Breast epithelium (tissue), 4 donors: ENCODE results near the gene GTF2F2. TPM values are rescaled to one million over a fixed set of nuclear protein-coding genes. Genes with fewer than 3 reads are reported as not detected.
A peak's percentile ranks its signal among the peaks of the same experiment; 100 is the strongest.

Experiments used
- DNase-seq, 2 donors: peaks; one replicate each; pipeline ENCODE4 v3.0.0-alpha.2; 2019; ENCODE audit warnings: low spot score in 2 of 2
- H3K27ac ChIP-seq, 2 donors: fragments of 200-600 bp; sonication (generic) in 1 of 2; one replicate each; pipeline ENCODE4 v1.5.1; 2016 to 2019; ENCODE audit warnings: mild to moderate bottlenecking in 1 of 2
- H3K27me3 ChIP-seq, 2 donors: fragments of 200-600 bp; sonication (generic) in 1 of 2; one replicate each; pipeline versions ENCODE4 v1.5.1 to v1.6.0; 2017 to 2019; ENCODE audit warnings: control low read depth in 1 of 2, mild to moderate bottlenecking in 1 of 2
- H3K36me3 ChIP-seq: fragments of 200-600 bp; one replicate; pipeline ENCODE4 v1.5.1; 2019
- H3K4me1 ChIP-seq, 2 donors: fragments of 200-600 bp; sonication (generic); one replicate each; pipeline ENCODE4 v1.5.1; 2016 to 2019; ENCODE audit warnings: control low read depth in 1 of 2
- H3K4me3 ChIP-seq, 3 donors: fragments of 200-600 bp; sonication (generic); 1 replicate in 2 of 3; 2 replicates in 1 of 3; pipeline ENCODE4 v1.5.1; 2016 to 2019; ENCODE audit warnings: mild to moderate bottlenecking in 3 of 3, moderate library complexity in 2 of 3
- H3K9me3 ChIP-seq, 2 donors: fragments of 200-600 bp; sonication (generic) in 1 of 2; one replicate each; pipeline ENCODE4 v1.5.1; 2016 to 2019; ENCODE audit warnings: control low read depth in 1 of 2
- POLR2A ChIP-seq: fragments of 450-650 bp; IDR thresholded peaks from one replicate; pipeline ENCODE4 v1.6.1; 2016; ENCODE audit warnings: antibody characterized with exemption, mild to moderate bottlenecking, moderate library complexity
- POLR2AphosphoS5 ChIP-seq, 3 donors: sonication (generic); formaldehyde crosslinking; IDR thresholded peaks; one replicate each; pipeline ENCODE4 v1.6.1; 2017; ENCODE audit warnings: antibody characterized with exemption in 3 of 3
- intact Hi-C: fragments of 100-400 bp; cut with DNase I; formaldehyde crosslinking; loops from one replicate; pipeline ENCODE4 v1.15.1; 2023; ENCODE audit warnings: low total_unique reads
- total RNA-seq, 3 donors: library from RNA; depleted of rRNA; stranded (reverse); fragments of >200 nt; gene quantifications; one replicate each; pipeline ENCODE4 v1.1.0, GENCODE V29; 2016
- TF ChIP-seq, protein P1 (sequence below), 3 donors: fragments of 450-650 bp; IDR thresholded peaks; one replicate each; pipeline ENCODE4 v1.5.1; 2016 to 2017; ENCODE audit warnings: antibody characterized with exemption in 3 of 3, mild to moderate bottlenecking in 3 of 3, moderate library complexity in 3 of 3

GTF2F2 gene
- total RNA-seq, 3 donors from 2014 or later, result 10.9 to 23.4 (median 20.6) TPM

DNA sequence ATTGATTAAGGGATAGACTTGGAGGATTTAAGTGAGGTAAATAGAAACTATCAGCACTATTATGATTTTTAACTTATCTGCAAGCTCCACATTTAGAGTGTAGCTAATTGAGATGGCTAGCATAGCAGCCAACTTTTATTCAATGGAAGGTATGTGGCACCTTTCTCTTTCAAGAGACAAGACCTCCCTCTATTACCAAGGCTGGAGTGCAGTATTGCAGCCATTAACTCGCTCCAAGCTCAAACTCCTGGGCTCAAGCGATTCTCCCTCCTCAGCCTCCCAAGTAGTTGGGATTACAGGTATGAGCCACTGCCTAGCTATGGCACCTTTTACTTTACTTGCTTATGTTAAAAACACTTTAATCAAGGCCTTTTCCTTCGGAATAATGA is 212.5 kb downstream of the GTF2F2 start:
- no peaks in the 10 kb centered on the region for H3K27me3 ChIP-seq
- H3K4me3 ChIP-seq, result no peak overlapping the region
- no peaks in the 10 kb centered on the region for H3K4me1 ChIP-seq
- H3K9me3 ChIP-seq, result no peaks in the 10 kb centered on the region
- no peak for DNase-seq
- H3K27ac ChIP-seq, result peak overlapping the region in 1 of 2 donors; percentile 44
- H3K36me3 ChIP-seq, result no peaks in the 10 kb centered on the region
- intact Hi-C loops, result no loop called here
- TF ChIP-seq POLR2A (no peak), POLR2AphosphoS5 (IDR thresholded peaks at IDR 0.05) (no peak)
- TF ChIP-seq, protein P1, sequence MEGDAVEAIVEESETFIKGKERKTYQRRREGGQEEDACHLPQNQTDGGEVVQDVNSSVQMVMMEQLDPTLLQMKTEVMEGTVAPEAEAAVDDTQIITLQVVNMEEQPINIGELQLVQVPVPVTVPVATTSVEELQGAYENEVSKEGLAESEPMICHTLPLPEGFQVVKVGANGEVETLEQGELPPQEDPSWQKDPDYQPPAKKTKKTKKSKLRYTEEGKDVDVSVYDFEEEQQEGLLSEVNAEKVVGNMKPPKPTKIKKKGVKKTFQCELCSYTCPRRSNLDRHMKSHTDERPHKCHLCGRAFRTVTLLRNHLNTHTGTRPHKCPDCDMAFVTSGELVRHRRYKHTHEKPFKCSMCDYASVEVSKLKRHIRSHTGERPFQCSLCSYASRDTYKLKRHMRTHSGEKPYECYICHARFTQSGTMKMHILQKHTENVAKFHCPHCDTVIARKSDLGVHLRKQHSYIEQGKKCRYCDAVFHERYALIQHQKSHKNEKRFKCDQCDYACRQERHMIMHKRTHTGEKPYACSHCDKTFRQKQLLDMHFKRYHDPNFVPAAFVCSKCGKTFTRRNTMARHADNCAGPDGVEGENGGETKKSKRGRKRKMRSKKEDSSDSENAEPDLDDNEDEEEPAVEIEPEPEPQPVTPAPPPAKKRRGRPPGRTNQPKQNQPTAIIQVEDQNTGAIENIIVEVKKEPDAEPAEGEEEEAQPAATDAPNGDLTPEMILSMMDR (IDR thresholded peaks at IDR 0.05), result no peak

- intact Hi-C loops, result no loop called here
- Histone ChIP-seq H3K4me1 (no peaks in the 10 kb centered on the region), H3K9me3 (no peaks in the 10 kb centered on the region), H3K4me3 (no peak overlapping the region), H3K27ac (peak overlapping the region in 1 of 2 donors; percentile 44), H3K27me3 (no peaks in the 10 kb centered on the region), H3K36me3 (no peaks in the 10 kb centered on the region)
- DNase-seq, result no peak
- TF ChIP-seq, protein P1 (IDR thresholded peaks at IDR 0.05), result no peak
- TF ChIP-seq POLR2A (no peak), POLR2AphosphoS5 (IDR thresholded peaks at IDR 0.05) (no peak)
Measured at GRCh38 chr13:45333251-45333976, 213.1 kb downstream of the GTF2F2 start.

Other genes starting within 250 kb of the GTF2F2 start
- 1 to 10 TPM; 2.4 to 4.0 (median 3.3) TPM for gene NUFIP1, start 131.0 kb upstream of the GTF2F2 start, total RNA-seq
- gene GPALPP1, start 131.0 kb upstream of the GTF2F2 start, total RNA-seq, result 10 to 100 TPM; 22.7 to 36.0 (median 23.3) TPM
- under 1 TPM in 1 of 3 donors, not detected in 2; 0.33 TPM for gene KCTD4, start 80.5 kb downstream of the GTF2F2 start, total RNA-seq
- gene TPT1, start 220.7 kb downstream of the GTF2F2 start, total RNA-seq, result 1,000 to 10,000 TPM; 3,213 to 3,932 (median 3,461) TPM